Neuronal stem cell (in vitro differentiated cells): Measurements from ENCODE around the gene UBR3.
A peak's percentile ranks its signal among the peaks of the same experiment; 100 is the strongest.

Source experiments
- DNase-seq: peaks from one replicate; pipeline ENCODE4 v3.0.0-alpha.2; 2013; ENCODE audit warnings: low spot score
- H2AFZ ChIP-seq: one replicate; pipeline ENCODE4 v1.6.1; 2013; ENCODE audit warnings: mild to moderate bottlenecking, low read length, inconsistent platforms
- H2AK5ac ChIP-seq: 2 replicates; pipeline ENCODE4 v1.6.1; 2013; ENCODE audit warnings: low read depth, mild to moderate bottlenecking, inconsistent platforms, low read length, moderate library complexity, mixed read lengths
- H2BK120ac ChIP-seq: 2 replicates; pipeline ENCODE4 v1.6.1; 2013; ENCODE audit warnings: low read depth, mild to moderate bottlenecking, inconsistent platforms, low read length, moderate library complexity, mixed read lengths
- H2BK12ac ChIP-seq: one replicate; pipeline ENCODE4 v1.6.1; 2013; ENCODE audit warnings: low read length, inconsistent platforms
- H2BK15ac ChIP-seq: 2 replicates; pipeline ENCODE4 v1.6.1; 2013; ENCODE audit warnings: mild to moderate bottlenecking, low read length, inconsistent platforms, mixed read lengths
- H2BK5ac ChIP-seq: one replicate; pipeline ENCODE4 v1.6.1; 2013; ENCODE audit warnings: inconsistent platforms, mild to moderate bottlenecking, low read length, moderate library complexity
- H3K14ac ChIP-seq: one replicate; pipeline ENCODE4 v1.6.1; 2013; ENCODE audit warnings: low read length, inconsistent platforms
- H3K18ac ChIP-seq: 2 replicates; pipeline ENCODE4 v1.6.1; 2013; ENCODE audit warnings: low read length, inconsistent platforms
- H3K23ac ChIP-seq: 2 replicates; pipeline ENCODE4 v1.6.1; 2013; ENCODE audit warnings: low read depth, mild to moderate bottlenecking, mixed read lengths, low read length, inconsistent platforms; ENCODE audit not compliant: poor library complexity
- H3K27ac ChIP-seq: replicated peaks from 3 replicates; pipeline ENCODE4 v1.5.1; 2013; ENCODE audit warnings: low read length, inconsistent platforms
- H3K27me3 ChIP-seq, 3 experiments: 2 replicates each; pipeline ENCODE4 v1.6.1; 2013; ENCODE audit warnings: low read length in 3 of 3, mild to moderate bottlenecking in 2 of 3, inconsistent platforms in 1 of 3, low read depth in 1 of 3, mixed read lengths in 1 of 3, moderate library complexity in 1 of 3; ENCODE audit not compliant: control insufficient read depth in 3 of 3, insufficient read depth in 3 of 3
- H3K36me3 ChIP-seq, 2 donors: replicated peaks in 1 of 2; 2 replicates each; pipeline ENCODE4 v1.6.1; 2013; ENCODE audit warnings: low read length in 2 of 2; ENCODE audit not compliant: control insufficient read depth in 2 of 2, insufficient read depth in 2 of 2
- H3K4ac ChIP-seq: 2 replicates; pipeline ENCODE4 v1.6.1; 2013; ENCODE audit warnings: inconsistent platforms, mild to moderate bottlenecking, low read length, moderate library complexity
- H3K4me1 ChIP-seq, 2 donors: 1 replicate in 1 of 2; 2 replicates in 1 of 2; pipeline ENCODE4 v1.6.1; 2013; ENCODE audit warnings: low read length in 2 of 2, low read depth in 1 of 2; ENCODE audit not compliant: control insufficient read depth in 2 of 2, insufficient read depth in 1 of 2
- H3K4me2 ChIP-seq: one replicate; pipeline ENCODE4 v1.6.1; 2013; ENCODE audit warnings: mild to moderate bottlenecking, low read length, inconsistent platforms; ENCODE audit not compliant: insufficient read depth, poor library complexity, severe bottlenecking
- H3K4me3 ChIP-seq, 2 donors: 2 replicates each; pipeline ENCODE4 v1.5.1; 2013; ENCODE audit warnings: low read length in 2 of 2, mild to moderate bottlenecking in 2 of 2, inconsistent platforms in 1 of 2, moderate library complexity in 1 of 2
- H3K79me1 ChIP-seq: one replicate; pipeline ENCODE4 v1.6.1; 2013; ENCODE audit warnings: low read depth, mild to moderate bottlenecking, inconsistent platforms, low read length, moderate library complexity
- H3K9ac ChIP-seq: one replicate; pipeline ENCODE4 v1.6.1; 2013; ENCODE audit warnings: mild to moderate bottlenecking, low read depth, low read length, inconsistent platforms; ENCODE audit not compliant: poor library complexity
- H3K9me3 ChIP-seq, 2 donors: replicated peaks in 1 of 2; 2 replicates each; pipeline versions ENCODE3 to v1.6.1; 2013; ENCODE audit warnings: low read length in 2 of 2, mild to moderate bottlenecking in 2 of 2, inconsistent platforms in 1 of 2, low read depth in 1 of 2, mixed read lengths in 1 of 2, moderate library complexity in 1 of 2; ENCODE audit not compliant: control insufficient read depth in 2 of 2, insufficient read depth in 1 of 2
- H4K8ac ChIP-seq: one replicate; pipeline ENCODE4 v1.6.1; 2013; ENCODE audit warnings: low read depth, mild to moderate bottlenecking, inconsistent platforms, low read length, moderate library complexity
- H4K91ac ChIP-seq: one replicate; pipeline ENCODE4 v1.6.1; 2013; ENCODE audit warnings: low read length, low read depth, mild to moderate bottlenecking, inconsistent platforms; ENCODE audit not compliant: poor library complexity
- WGBS, 2 donors: extraction: QIAGEN DNeasy Blood & Tissue Kit; methylation state at CpG; one replicate each; pipeline ENCODE4 v1.1.7; 2013; ENCODE audit warnings: missing lambda C conversion rate in 2 of 2, mixed read lengths in 1 of 2; ENCODE audit not compliant: insufficient read length in 2 of 2, insufficient replicate concordance in 1 of 2; ENCODE audit errors: extremely low coverage in 2 of 2; 5-methylcytosine and 5-hydroxymethylcytosine counted together

Gene UBR3

GRCh38 chr2:169798397-169798717 lies 28.9 kb upstream of the UBR3 start:
- peaks cover 6 to 47% of the 10 kb centered on the region in 2 donors for H3K36me3 ChIP-seq
- H3K4ac ChIP-seq = no peak overlapping the region
- H2BK15ac ChIP-seq = no peak overlapping the region
- H2BK5ac ChIP-seq = no peak overlapping the region
- H2AFZ ChIP-seq = peak overlapping the region; percentile 97
- no peak for DNase-seq
- peak overlapping the region in 1 of 2 donors; percentile 92 for H3K4me3 ChIP-seq
- H3K9me3 ChIP-seq = no peaks in the 10 kb centered on the region
- no peak overlapping the region for H3K18ac ChIP-seq
- H3K27ac ChIP-seq = no peak overlapping the region
- H3K23ac ChIP-seq = no peak overlapping the region
- H3K4me2 ChIP-seq = no peak overlapping the region
- H3K4me1 ChIP-seq = peaks cover 0 to 4% of the 10 kb centered on the region in 2 donors
- H2AK5ac ChIP-seq = no peak overlapping the region
- H2BK12ac ChIP-seq = no peak overlapping the region
- no CpG with 5 or more reads among the region's 4 CpGs for WGBS, 2 donors
- H3K27me3 ChIP-seq = no peaks in the 10 kb centered on the region
- H3K9ac ChIP-seq = no peak overlapping the region
- no peak overlapping the region for H3K14ac ChIP-seq
- H2BK120ac ChIP-seq = no peak overlapping the region
- peaks cover 4% of the 10 kb centered on the region for H3K79me1 ChIP-seq
- no peak overlapping the region for H4K8ac ChIP-seq
- H4K91ac ChIP-seq = no peak overlapping the region

- H4K8ac ChIP-seq = no peak within 1 kb of the TSS
- no peak within 1 kb of the TSS for H2BK15ac ChIP-seq
- peaks cover 6 to 50% of the 10 kb centered on the region in 2 donors for H3K36me3 ChIP-seq
- peak within 1 kb of the TSS; percentile 90 for H3K18ac ChIP-seq
- peak within 1 kb of the TSS; percentile 96 for H2BK5ac ChIP-seq
- peak; percentile 83 for DNase-seq
- H3K4me2 ChIP-seq = peak within 1 kb of the TSS; percentile 52
- no CpG with 5 or more reads among the region's 67 CpGs for WGBS, 2 donors
- no peak within 1 kb of the TSS for H4K91ac ChIP-seq
- no peak within 1 kb of the TSS for H3K4ac ChIP-seq
- H2AFZ ChIP-seq = peak within 1 kb of the TSS; percentile 97
- peak within 1 kb of the TSS; percentile 66 for H2AK5ac ChIP-seq
- H3K9ac ChIP-seq = peak within 1 kb of the TSS; percentile 89
- no peaks in the 10 kb centered on the region for H3K27me3 ChIP-seq
- peak within 1 kb of the TSS; percentile 91 to 92 for H3K4me3 ChIP-seq
- H3K23ac ChIP-seq = peak within 1 kb of the TSS; percentile 98
- peaks cover 0 to 4% of the 10 kb centered on the region in 2 donors for H3K4me1 ChIP-seq
- H3K79me1 ChIP-seq = peaks cover 4% of the 10 kb centered on the region
- H3K27ac ChIP-seq = peak within 1 kb of the TSS; percentile 96
- H2BK12ac ChIP-seq = no peak within 1 kb of the TSS
- H3K14ac ChIP-seq = no peak within 1 kb of the TSS
- H2BK120ac ChIP-seq = no peak within 1 kb of the TSS
- no peaks in the 10 kb centered on the region for H3K9me3 ChIP-seq
Observed at GRCh38 chr2:169798718-169799592, 28.3 kb upstream of the UBR3 start, which contains the start of gene SSB. Gene SSB, plus strand, starts transcription at chr2:169798871. Its CDS starts 2,090 bp downstream, at chr2:169800961.

- no peak overlapping the region for H3K14ac ChIP-seq
- no peak overlapping the region for H4K91ac ChIP-seq
- no peak overlapping the region for H3K4me3 ChIP-seq
- no peak overlapping the region for H4K8ac ChIP-seq
- no peak overlapping the region for H3K4me2 ChIP-seq
- no peak overlapping the region for H3K4ac ChIP-seq
- no CpG with 5 or more reads among the region's 9 CpGs for WGBS, 2 donors
- no peak overlapping the region for H2BK12ac ChIP-seq
- peaks cover 4% of the 10 kb centered on the region for H3K79me1 ChIP-seq
- H2AFZ ChIP-seq = no peak overlapping the region
- no peaks in the 10 kb centered on the region for H3K27me3 ChIP-seq
- H2BK15ac ChIP-seq = no peak overlapping the region
- H2BK5ac ChIP-seq = no peak overlapping the region
- no peak overlapping the region for H3K23ac ChIP-seq
- H3K18ac ChIP-seq = no peak overlapping the region
- no peak overlapping the region for H2AK5ac ChIP-seq
- peaks cover 8 to 85% of the 10 kb centered on the region in 2 donors for H3K36me3 ChIP-seq
- H3K9ac ChIP-seq = no peak overlapping the region
- H3K27ac ChIP-seq = no peak overlapping the region
- H3K9me3 ChIP-seq = peaks cover 0 to under 1% of the 10 kb centered on the region in 2 donors
- H2BK120ac ChIP-seq = no peak overlapping the region
- no peak for DNase-seq
- H3K4me1 ChIP-seq = peaks cover 0 to 4% of the 10 kb centered on the region in 2 donors
Observed at GRCh38 chr2:169803480-169803879, 23.8 kb upstream of the UBR3 start.

- Histone ChIP-seq H3K9me3 (peaks cover 0 to 10% of the 10 kb centered on the region in 2 donors), H3K4ac (no peak overlapping the region), H3K4me2 (no peak overlapping the region), H3K9ac (no peak overlapping the region), H4K8ac (no peak overlapping the region), H3K36me3 (peaks cover 10 to 100% of the 10 kb centered on the region in 2 donors), H3K18ac (no peak overlapping the region), H4K91ac (no peak overlapping the region), H3K27ac (no peak overlapping the region), H2AK5ac (no peak overlapping the region), H2BK120ac (no peak overlapping the region), H2BK12ac (no peak overlapping the region), H3K27me3 (no peaks in the 10 kb centered on the region), H2BK15ac (no peak overlapping the region), H3K23ac (no peak overlapping the region), H2BK5ac (no peak overlapping the region), H3K14ac (no peak overlapping the region), H3K4me1 (no peaks in the 10 kb centered on the region), H2AFZ (no peak overlapping the region), H3K79me1 (peaks cover 4% of the 10 kb centered on the region), H3K4me3 (no peak overlapping the region)
- DNase-seq = no peak
Observed at GRCh38 chr2:169806586-169806985, 20.7 kb upstream of the UBR3 start.
